HepG2 (cell line): Measurements from ENCODE around the gene SEC24B. TPM values are rescaled to one million over a fixed set of nuclear protein-coding genes. Genes with fewer than 3 reads are reported as not detected.

Experiments used
- ATAC-seq: fragments of 200-7000 bp; cut with Tn5 transposase; 3 replicates; pipeline ENCODE4 v1.9.1; 2020; ENCODE audit warnings: mild to moderate bottlenecking, moderate library complexity
- BruUV-seq: library from RNA; stranded (reverse); fragments of 400-500 nt; replicated peaks from 2 replicates; lab custom pipeline; 2021; lab: Mats Ljungman, UMichigan
- CTCF ChIA-PET: fragments of 300-600 bp; formaldehyde crosslinking; extraction: SDS; loops from one replicate; lab custom pipeline; 2021; ENCODE audit warnings: low total read pairs, inconsistent platforms, low intra/inter-chr PET ratio; lab: Yijun Ruan, JAX
- POLR2A ChIA-PET: fragments of 350-600 bp; sonication (Branson Sonifier 250); formaldehyde crosslinking; loops from one replicate; lab custom pipeline; 2020; ENCODE audit warnings: antibody characterized with exemption, inconsistent platforms; lab: Yijun Ruan, JAX
- DNase-seq: peaks from one replicate; pipeline ENCODE4 v3.0.0-alpha.2; 2015; ENCODE audit warnings: low spot score
- FAIRE-seq: peaks from 3 replicates; lab custom pipeline; 2011; peaks lifted over from hg19 to GRCh38; lab: Jason Lieb, UNC
- H2AFZ ChIP-seq: one replicate; pipeline ENCODE4 v1.6.1; 2011; ENCODE audit warnings: low read length, inconsistent platforms
- H3K27ac ChIP-seq: fragments of 300-600 bp; 3 replicates; pipeline ENCODE4 v1.8.0; 2011; ENCODE audit warnings: mixed run types, mild to moderate bottlenecking, mixed read lengths, low read length, inconsistent platforms; ENCODE audit not compliant: insufficient read depth; ENCODE audit errors: extremely low read length
- H3K27me3 ChIP-seq, 2 experiments: fragments of 200-600 bp in 1 of 2; 2 replicates in 1 of 2; 3 replicates in 1 of 2; pipeline versions ENCODE4 v1.6.0 to v1.8.0; 2011; ENCODE audit warnings: low read length in 2 of 2, mild to moderate bottlenecking in 2 of 2, moderate library complexity in 2 of 2, inconsistent platforms in 1 of 2; ENCODE audit not compliant: insufficient read depth in 2 of 2, control insufficient read depth in 1 of 2
- H3K36me3 ChIP-seq, 2 experiments: fragments of 200-600 bp in 1 of 2; replicated peaks in 1 of 2; 2 replicates in 1 of 2; 3 replicates in 1 of 2; pipeline versions ENCODE4 v1.5.1 to v1.8.0; 2011; ENCODE audit warnings: low read length in 2 of 2, inconsistent platforms in 1 of 2; ENCODE audit not compliant: insufficient read depth in 2 of 2, control insufficient read depth in 1 of 2
- H3K4me1 ChIP-seq: 2 replicates; pipeline ENCODE4 v1.5.1; 2012; ENCODE audit warnings: low read length, inconsistent platforms; ENCODE audit not compliant: insufficient read depth
- H3K4me2 ChIP-seq: 2 replicates; pipeline ENCODE4 v1.6.0; 2011; ENCODE audit warnings: low read depth, low read length, inconsistent platforms
- H3K4me3 ChIP-seq, 3 experiments: fragments of 200-600 bp in 1 of 3; sonication (generic), shearing (Covaris generic) in 1 of 3; replicated peaks in 1 of 3; 2 replicates each; pipeline ENCODE4 v1.5.1; 2011 to 2016; ENCODE audit warnings: low read length in 3 of 3, inconsistent platforms in 2 of 3, low read depth in 2 of 3, mild to moderate bottlenecking in 2 of 3, control low read depth in 1 of 3, mixed read lengths in 1 of 3; ENCODE audit not compliant: insufficient read depth in 1 of 3
- H3K79me2 ChIP-seq: one replicate; pipeline ENCODE4 v1.6.1; 2011; ENCODE audit warnings: low read length, inconsistent platforms; ENCODE audit not compliant: insufficient read depth
- H3K9ac ChIP-seq: 2 replicates; pipeline ENCODE4 v1.6.0; 2011; ENCODE audit warnings: mild to moderate bottlenecking, low read depth, low read length, inconsistent platforms; ENCODE audit not compliant: insufficient read depth
- H3K9me3 ChIP-seq: 2 replicates; pipeline ENCODE4 v1.5.1; 2012; ENCODE audit warnings: mild to moderate bottlenecking, low read length
- H4K20me1 ChIP-seq: 2 replicates; pipeline ENCODE4 v1.6.0; 2011; ENCODE audit warnings: inconsistent platforms, mild to moderate bottlenecking, low read length, moderate library complexity; ENCODE audit not compliant: insufficient read depth
- AHDC1 ChIP-seq: sonication (generic); formaldehyde crosslinking; IDR thresholded peaks from 2 replicates; pipeline ENCODE4 v1.5.1; 2020; ENCODE audit warnings: mild to moderate bottlenecking, missing genetic modification reagents, borderline replicate concordance
- ARID2 ChIP-seq: sonication (generic); formaldehyde crosslinking; IDR thresholded peaks from 2 replicates; pipeline ENCODE4 v1.8.1; 2022; ENCODE audit warnings: mild to moderate bottlenecking, missing genetic modification reagents, borderline replicate concordance
- ARNT2 ChIP-seq: sonication (generic); formaldehyde crosslinking; IDR thresholded peaks from 2 replicates; pipeline ENCODE4 v1.8.0; 2022; ENCODE audit warnings: mild to moderate bottlenecking, low read depth, missing genetic modification reagents, moderate library complexity
- BCL6 ChIP-seq: IDR thresholded peaks from 2 replicates; pipeline ENCODE4 v1.6.1; 2016; ENCODE audit warnings: missing genetic modification reagents, missing compliant biosample characterization
- GATAD1 ChIP-seq: IDR thresholded peaks from 2 replicates; pipeline ENCODE4 v1.6.1; 2016; ENCODE audit warnings: missing genetic modification reagents, missing compliant biosample characterization
- HMGXB4 ChIP-seq, 2 experiments: sonication (generic) in 1 of 2; formaldehyde crosslinking in 1 of 2; IDR thresholded peaks; 2 replicates each; pipeline versions ENCODE4 v1.4.0 to v1.6.1; 2018 to 2020; ENCODE audit warnings: missing genetic modification reagents in 2 of 2, borderline replicate concordance in 1 of 2, low read depth in 1 of 2, mild to moderate bottlenecking in 1 of 2, missing biosample characterization in 1 of 2
- IKZF4 ChIP-seq: sonication (generic); formaldehyde crosslinking; IDR thresholded peaks from 2 replicates; pipeline ENCODE4 v1.5.1; 2020; ENCODE audit warnings: borderline replicate concordance, mild to moderate bottlenecking, low read depth, missing genetic modification reagents; ENCODE audit errors: not compliant biosample characterization
- MIER2 ChIP-seq: IDR thresholded peaks from 2 replicates; pipeline ENCODE4 v1.6.1; 2016; ENCODE audit warnings: missing biosample characterization, missing genetic modification reagents
- MXD3 ChIP-seq: IDR thresholded peaks from 2 replicates; pipeline ENCODE4 v1.6.1; 2016; ENCODE audit warnings: mild to moderate bottlenecking, missing biosample characterization, missing genetic modification reagents
- NR2F1 ChIP-seq, 2 experiments: fragments of 450-650 bp in 1 of 2; formaldehyde crosslinking in 1 of 2; IDR thresholded peaks; 2 replicates each; pipeline versions ENCODE4 v1.5.0 to v1.6.1; 2016 to 2020; ENCODE audit warnings: mild to moderate bottlenecking in 1 of 2, missing compliant biosample characterization in 1 of 2, missing genetic modification reagents in 1 of 2, moderate library complexity in 1 of 2
- PLSCR1 ChIP-seq: sonication (generic); formaldehyde crosslinking; IDR thresholded peaks from 2 replicates; pipeline ENCODE4 v1.5.0; 2020; ENCODE audit warnings: missing genetic modification reagents, mild to moderate bottlenecking, borderline replicate concordance
- SIN3A ChIP-seq: IDR thresholded peaks from 2 replicates; pipeline ENCODE4 v1.6.1; 2011; ENCODE audit warnings: low read depth, mild to moderate bottlenecking, control low read depth, low read length, borderline replicate concordance
- SMARCE1 ChIP-seq: fragments of 450-650 bp; IDR thresholded peaks from 2 replicates; pipeline ENCODE4 v1.6.1; 2017; ENCODE audit warnings: borderline replicate concordance
- SOX6 ChIP-seq, 2 experiments: fragments of 450-650 bp in 1 of 2; sonication (generic) in 1 of 2; formaldehyde crosslinking in 1 of 2; IDR thresholded peaks; 2 replicates each; pipeline versions ENCODE4 v1.4.0 to v1.6.1; 2017 to 2020; ENCODE audit warnings: antibody characterized with exemption in 1 of 2, mild to moderate bottlenecking in 1 of 2, missing genetic modification reagents in 1 of 2
- ZFP36L1 ChIP-seq: sonication (generic); formaldehyde crosslinking; IDR thresholded peaks from 2 replicates; pipeline ENCODE4 v1.8.0; 2022; ENCODE audit warnings: mild to moderate bottlenecking, missing genetic modification reagents, moderate library complexity
- WGBS: methylation state at CpG from one replicate; pipeline ENCODE4 v1.1.6; 2017; ENCODE audit warnings: low lambda C conversion rate; 5-methylcytosine and 5-hydroxymethylcytosine counted together
- in situ Hi-C: cut with HindIII; loops from 2 replicates; pipeline ENCODE4 v1.10.0; 2017; ENCODE audit warnings: low pct_unique_long_range_greater_than_20kb; ENCODE audit not compliant: extremely low pct_ligation_motif_present
- intact Hi-C: fragments of 100-400 bp; cut with micrococcal nuclease; formaldehyde crosslinking; loops from one replicate; pipeline ENCODE4 v1.10.0; 2022; ENCODE audit not compliant: unreplicated experiment
- polyA plus RNA-seq, 8 experiments: library from polyadenylated mRNA; depleted of rRNA in 3 of 8; stranded (reverse) in 7 of 8; unstranded in 1 of 8; fragments of >200 nt; fragmentation: Illumina TruSeq in 4 of 8; extraction: Trizol in 4 of 8; gene quantifications; 2 replicates each; pipeline versions ENCODE4 v1.2.1 to v1.2.3, GENCODE V29; 2011 to 2016; ENCODE audit warnings: low read depth in 4 of 8, missing spikeins in 1 of 8, mixed read lengths in 1 of 8; ENCODE audit not compliant: insufficient read depth in 1 of 8
- total RNA-seq, 5 experiments: library from RNA; depleted of rRNA; stranded (reverse); fragments of >200 nt; fragmentation: Illumina TruSeq; extraction: Trizol; gene quantifications; 2 replicates each; pipeline ENCODE4 v1.2.3, GENCODE V29; 2016; ENCODE audit warnings: low read depth in 1 of 5

The SEC24B gene
- total and polyA plus RNA-seq, 2 of the 13 experiments (the other 11 are each of a cell fraction or from before 2014, with no cell fraction given): 14.6 to 39.0 TPM

- no TSS peak for BruUV-seq
- Histone ChIP-seq H3K4me3 (no peak overlapping the region), H3K27me3 (no peaks in the 10 kb centered on the region), H3K79me2 (peaks cover 32% of the 10 kb centered on the region), H3K9me3 (no peaks in the 10 kb centered on the region), H3K9ac (no peak overlapping the region), H2AFZ (no peak overlapping the region), H4K20me1 (peaks cover 6% of the 10 kb centered on the region; the same call in 1 of the 2 replicates), H3K27ac (no peak overlapping the region), H3K36me3 (peaks cover 9 to 35% of the 10 kb centered on the region in 2 experiments), H3K4me2 (no peak overlapping the region), H3K4me1 (no peaks in the 10 kb centered on the region)
- 100% methylated on average over 2 of the region's 2 CpGs for WGBS
- intact Hi-C loops (no loop called here), in situ Hi-C loops (no loop called here)
- ChIA-PET POLR2A (interaction anchor here (0.6 kb wide), 1 partner anchor 337 kb away, joined by 3 read pairs; the partner anchor contains the start of gene CFI), CTCF (no interaction called here)
- DNase-seq (no peak), FAIRE-seq (no peak), ATAC-seq (no peak)
- no peak for TF ChIP-seq SMARCE1
- no peak for TF ChIP-seq AHDC1 (CRISPR knock-in tag)
- no peak for TF ChIP-seq NR2F1 (CRISPR knock-in tag; IDR thresholded peaks at IDR 0.05)
- no peak for TF ChIP-seq MXD3
- no peak for TF ChIP-seq HMGXB4 (CRISPR knock-in tag; IDR thresholded peaks at IDR 0.05; ENCODE audit: borderline replicate concordance in 1 of 2, low read depth in 1 of 2)
- no peak for TF ChIP-seq SIN3A
- TF ChIP-seq PLSCR1 (CRISPR knock-in tag): no peak
- TF ChIP-seq ARID2 (CRISPR knock-in tag): no peak
- no peak for TF ChIP-seq ZFP36L1 (CRISPR knock-in tag)
- no peak for TF ChIP-seq GATAD1 (CRISPR knock-in tag)
- no peak for TF ChIP-seq ARNT2 (CRISPR knock-in tag)
- TF ChIP-seq BCL6: no peak
- TF ChIP-seq SOX6 (IDR thresholded peaks at IDR 0.05): no peak
- TF ChIP-seq SOX6 (CRISPR knock-in tag; IDR thresholded peaks at IDR 0.05): no peak
- no peak for TF ChIP-seq IKZF4
- no peak for TF ChIP-seq MIER2 (CRISPR knock-in tag)
Measured at GRCh38 chr4:109465069-109465468, 31.5 kb downstream of the SEC24B start.
